Effector memory CD8-positive, alpha-beta T cell (primary cell): ENCODE results near the gene ARHGEF26.

Experiments used
- ATAC-seq: fragments of 150-1000 bp; cut with Tn5 transposase; replicated peaks from 2 replicates; pipeline ENCODE4 v1.10.0; 2021; ENCODE audit warnings: mild to moderate bottlenecking, moderate library complexity
- DNase-seq, 3 experiments: peaks; one replicate each; pipeline ENCODE4 v3.0.0; 2021
- H3K27ac Mint-ChIP-seq, 2 donors: one replicate each; pipeline ENCODE4 v1.8.0; 2022; ENCODE audit warnings: mild to moderate bottlenecking in 2 of 2, mixed read lengths in 2 of 2, moderate library complexity in 2 of 2
- H3K27me3 Mint-ChIP-seq, 2 donors: one replicate each; pipeline ENCODE4 v1.8.0; 2022; ENCODE audit warnings: mixed read lengths in 2 of 2
- H3K36me3 Mint-ChIP-seq: one replicate; pipeline ENCODE4 v1.8.0; 2022; ENCODE audit warnings: mild to moderate bottlenecking, moderate library complexity, mixed read lengths; ENCODE audit not compliant: insufficient read depth
- H3K4me1 Mint-ChIP-seq, 2 donors: one replicate each; pipeline ENCODE4 v1.8.0; 2022; ENCODE audit warnings: low read depth in 2 of 2, mixed read lengths in 2 of 2
- H3K4me3 Mint-ChIP-seq, 2 donors: one replicate each; pipeline ENCODE4 v1.8.0; 2022; ENCODE audit warnings: mild to moderate bottlenecking in 2 of 2, mixed read lengths in 2 of 2, moderate library complexity in 2 of 2
- H3K9me3 Mint-ChIP-seq, 2 donors: one replicate each; pipeline ENCODE4 v1.8.0; 2022; ENCODE audit warnings: mixed read lengths in 2 of 2

ARHGEF26 gene

DNA sequence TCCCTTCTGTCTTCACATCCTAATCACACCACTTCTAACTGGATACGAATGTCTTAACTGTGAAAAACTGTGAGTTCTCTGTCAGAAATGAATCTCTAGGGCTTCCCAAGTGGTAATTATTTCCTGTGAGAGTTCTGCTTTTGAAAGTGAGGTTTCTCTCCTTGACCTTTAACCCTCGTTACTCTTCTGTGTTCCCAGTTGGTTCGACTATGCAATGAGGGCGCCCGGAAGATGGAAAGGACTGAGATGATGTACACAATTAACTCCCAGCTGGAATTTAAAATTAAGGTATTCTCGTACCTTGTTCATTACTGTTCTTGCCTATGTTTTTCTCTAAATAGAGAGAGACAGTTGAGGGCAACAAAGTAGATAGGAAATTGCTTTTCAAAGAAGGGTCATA, 96.5 kb downstream of the ARHGEF26 start:
- ATAC-seq (no peak), DNase-seq (no peak)
- Mint-ChIP-seq H3K4me3 (no peak overlapping the region), H3K27me3 (peaks cover 9 to 15% of the 10 kb centered on the region in 2 donors), H3K9me3 (no peaks in the 10 kb centered on the region), H3K4me1 (no peaks in the 10 kb centered on the region), H3K27ac (no peak overlapping the region), H3K36me3 (no peaks in the 10 kb centered on the region)

- no peaks in the 10 kb centered on the region for H3K9me3 Mint-ChIP-seq
- H3K27me3 Mint-ChIP-seq = peaks cover 8 to 20% of the 10 kb centered on the region in 2 donors
- no peak overlapping the region for H3K27ac Mint-ChIP-seq
- H3K4me3 Mint-ChIP-seq = no peak overlapping the region
- no peaks in the 10 kb centered on the region for H3K4me1 Mint-ChIP-seq
- DNase-seq (no peak), ATAC-seq (no peak)
- no peaks in the 10 kb centered on the region for H3K36me3 Mint-ChIP-seq
Observed at GRCh38 chr3:154218728-154219127, 97.5 kb downstream of the ARHGEF26 start.

- Mint-ChIP-seq H3K27me3 (peaks cover 0 to 12% of the 10 kb centered on the region in 2 donors), H3K27ac (no peak overlapping the region), H3K4me1 (no peaks in the 10 kb centered on the region), H3K9me3 (no peaks in the 10 kb centered on the region), H3K36me3 (no peaks in the 10 kb centered on the region), H3K4me3 (no peak overlapping the region)
- ATAC-seq = no peak
- DNase-seq = no peak
Observed at GRCh38 chr3:154220462-154220861, 99.3 kb downstream of the ARHGEF26 start.

DNA sequence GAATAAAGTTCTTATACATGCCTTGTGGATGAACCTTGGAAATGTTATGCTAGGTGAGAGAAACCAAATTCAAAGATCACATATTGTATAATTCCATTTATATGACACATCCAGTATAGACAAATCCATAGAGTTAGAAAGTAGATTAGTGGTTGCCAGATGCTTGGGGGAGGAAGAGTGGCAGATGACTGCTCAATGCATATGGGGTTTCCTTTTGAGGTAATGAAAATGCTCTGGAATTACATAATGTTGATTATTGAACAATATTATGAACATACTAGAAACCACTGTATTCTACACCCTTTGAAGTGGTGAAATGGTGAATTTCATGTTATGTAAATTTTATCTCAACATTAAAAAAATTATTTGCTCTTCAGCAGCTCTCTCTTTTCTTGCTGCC, 102.3 kb downstream of the ARHGEF26 start:
- Mint-ChIP-seq H3K4me1 (no peaks in the 10 kb centered on the region), H3K36me3 (no peaks in the 10 kb centered on the region), H3K4me3 (no peak overlapping the region)

DNA sequence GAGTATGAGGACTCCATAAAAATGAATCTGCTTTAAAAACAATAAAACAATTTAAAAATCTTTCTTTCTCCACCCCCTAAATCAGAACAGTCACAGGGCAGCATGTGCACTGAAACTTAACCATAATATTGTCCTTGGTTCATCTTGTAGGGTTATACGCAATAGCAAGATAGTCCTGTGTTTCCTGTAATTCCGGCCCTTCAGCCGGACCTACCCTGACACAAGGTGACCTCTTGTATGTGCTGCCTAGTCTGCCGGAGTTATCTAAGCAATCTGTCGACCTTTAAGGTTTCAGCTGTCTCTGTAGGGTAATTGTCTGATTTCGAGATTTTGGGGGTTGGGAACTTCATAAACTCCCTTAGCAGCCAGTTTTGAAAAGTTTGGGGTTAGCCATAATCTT, 103.2 kb downstream of the ARHGEF26 start:
- Mint-ChIP-seq H3K4me1 (no peaks in the 10 kb centered on the region), H3K36me3 (no peaks in the 10 kb centered on the region), H3K9me3 (no peaks in the 10 kb centered on the region), H3K27me3 (peaks cover 0 to 12% of the 10 kb centered on the region in 2 donors), H3K4me3 (no peak overlapping the region), H3K27ac (no peak overlapping the region)
- ATAC-seq (no peak), DNase-seq (no peak)

More for the DNA sequence above, 102.3 kb downstream of the ARHGEF26 start:
- Mint-ChIP-seq H3K27me3 (peaks cover 0 to 12% of the 10 kb centered on the region in 2 donors), H3K9me3 (no peaks in the 10 kb centered on the region), H3K27ac (no peak overlapping the region)
- DNase-seq (no peak), ATAC-seq (no peak)

DNA sequence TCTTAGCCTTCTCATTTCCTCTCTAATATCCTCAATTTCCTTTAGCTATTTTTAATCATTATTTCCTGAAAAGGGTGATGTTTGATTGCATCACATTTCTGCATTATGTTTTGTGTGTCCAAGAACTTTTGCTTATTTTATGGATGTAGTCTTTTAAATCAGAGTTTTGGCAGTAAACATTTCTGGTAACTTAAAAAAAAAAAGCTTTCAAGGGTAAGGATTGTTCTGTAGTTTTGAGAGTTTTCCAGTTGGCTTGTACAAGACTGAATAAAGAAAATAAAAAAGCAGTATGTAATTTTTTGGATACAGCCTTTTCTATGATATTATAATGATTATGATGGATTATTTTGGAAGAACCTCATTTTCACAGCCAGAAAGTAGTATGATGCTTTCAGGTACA, 103.7 kb downstream of the ARHGEF26 start:
- Mint-ChIP-seq H3K4me3 (no peak overlapping the region), H3K27me3 (peaks cover 0 to 12% of the 10 kb centered on the region in 2 donors), H3K4me1 (no peaks in the 10 kb centered on the region), H3K27ac (no peak overlapping the region), H3K36me3 (no peaks in the 10 kb centered on the region), H3K9me3 (no peaks in the 10 kb centered on the region)
- no peak for DNase-seq
- ATAC-seq = no peak

GRCh38 chr3:154225536-154225935, 104.3 kb downstream of the ARHGEF26 start:
- H3K27ac Mint-ChIP-seq = no peak overlapping the region
- DNase-seq (no peak), ATAC-seq (no peak)
- no peaks in the 10 kb centered on the region for H3K36me3 Mint-ChIP-seq
- no peaks in the 10 kb centered on the region for H3K9me3 Mint-ChIP-seq
- no peaks in the 10 kb centered on the region for H3K4me1 Mint-ChIP-seq
- H3K27me3 Mint-ChIP-seq = peaks cover 0 to 6% of the 10 kb centered on the region in 2 donors
- H3K4me3 Mint-ChIP-seq = no peak overlapping the region

- no peaks in the 10 kb centered on the region for H3K4me1 Mint-ChIP-seq
- no peak overlapping the region for H3K27ac Mint-ChIP-seq
- H3K36me3 Mint-ChIP-seq = no peaks in the 10 kb centered on the region
- DNase-seq (no peak), ATAC-seq (no peak)
- no peak overlapping the region for H3K4me3 Mint-ChIP-seq
- no peaks in the 10 kb centered on the region for H3K9me3 Mint-ChIP-seq
- peaks cover 0 to 5% of the 10 kb centered on the region in 2 donors for H3K27me3 Mint-ChIP-seq
Observed at GRCh38 chr3:154227531-154227930, 106.3 kb downstream of the ARHGEF26 start.

GRCh38 chr3:154228561-154229216, 107.5 kb downstream of the ARHGEF26 start:
- H3K4me1 Mint-ChIP-seq = no peaks in the 10 kb centered on the region
- no peaks in the 10 kb centered on the region for H3K9me3 Mint-ChIP-seq
- no peak overlapping the region for H3K27ac Mint-ChIP-seq
- ATAC-seq (no peak), DNase-seq (no peak)
- peaks cover 6 to 9% of the 10 kb centered on the region in 2 donors for H3K27me3 Mint-ChIP-seq
- no peaks in the 10 kb centered on the region for H3K36me3 Mint-ChIP-seq
- no peak overlapping the region for H3K4me3 Mint-ChIP-seq

- ATAC-seq = no peak
Observed at GRCh38 chr3:154229217-154229590, 108.0 kb downstream of the ARHGEF26 start.

DNA sequence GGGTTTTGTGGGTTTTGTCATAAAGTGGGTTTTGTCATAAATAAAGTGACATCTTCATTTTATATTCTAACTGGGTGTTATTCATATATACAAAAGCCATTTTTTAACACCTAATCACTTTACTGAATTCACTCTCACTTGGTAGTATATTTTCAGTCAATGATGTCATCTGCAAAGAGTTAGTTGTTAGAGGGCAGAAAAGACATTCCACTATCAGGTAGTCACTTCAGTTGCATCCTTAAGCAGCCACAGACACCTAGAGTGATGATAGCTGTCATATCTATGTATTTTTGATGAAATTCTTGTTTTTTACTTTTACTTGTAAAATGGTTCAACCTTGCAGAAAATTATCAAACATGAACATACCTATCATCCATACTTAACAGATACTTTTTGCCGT, 114.1 kb downstream of the ARHGEF26 start:
- H3K27me3 Mint-ChIP-seq = peaks cover 37 to 39% of the 10 kb centered on the region in 2 donors
- no peaks in the 10 kb centered on the region for H3K4me1 Mint-ChIP-seq
- H3K27ac Mint-ChIP-seq = no peak overlapping the region
- H3K9me3 Mint-ChIP-seq = no peaks in the 10 kb centered on the region
- no peak overlapping the region for H3K4me3 Mint-ChIP-seq
- ATAC-seq (no peak), DNase-seq (no peak)
- H3K36me3 Mint-ChIP-seq = no peaks in the 10 kb centered on the region

More at GRCh38 chr3:154229217-154229590, 108.0 kb downstream of the ARHGEF26 start:
- Mint-ChIP-seq H3K27me3 (peaks cover 11 to 12% of the 10 kb centered on the region in 2 donors), H3K9me3 (no peaks in the 10 kb centered on the region), H3K36me3 (no peaks in the 10 kb centered on the region), H3K4me1 (no peaks in the 10 kb centered on the region), H3K4me3 (no peak overlapping the region), H3K27ac (no peak overlapping the region)
- no peak for DNase-seq

DNA sequence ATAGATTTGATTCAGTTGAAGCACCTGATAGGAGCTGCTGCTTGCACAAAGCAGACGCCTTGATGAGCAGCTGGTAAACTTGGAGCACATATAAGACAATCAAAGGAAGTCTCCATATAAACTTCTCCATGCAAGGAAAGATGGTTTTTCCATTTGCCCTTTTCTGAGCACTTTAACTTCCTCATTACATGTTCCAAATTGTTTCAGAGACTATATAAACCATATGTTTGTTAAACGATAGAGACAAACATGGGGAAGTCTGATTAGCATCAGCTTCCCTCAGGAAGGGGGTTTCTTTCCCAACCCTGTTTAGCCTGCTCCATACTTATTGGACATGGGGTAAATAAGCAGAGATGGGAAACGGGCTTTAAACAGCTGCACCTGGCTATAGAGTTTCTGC, 115.1 kb downstream of the ARHGEF26 start:
- Mint-ChIP-seq H3K4me3 (no peak overlapping the region), H3K27me3 (peaks cover 37 to 39% of the 10 kb centered on the region in 2 donors), H3K36me3 (no peaks in the 10 kb centered on the region), H3K9me3 (no peaks in the 10 kb centered on the region), H3K4me1 (no peaks in the 10 kb centered on the region), H3K27ac (no peak overlapping the region)
- DNase-seq (no peak), ATAC-seq (no peak)

DNA sequence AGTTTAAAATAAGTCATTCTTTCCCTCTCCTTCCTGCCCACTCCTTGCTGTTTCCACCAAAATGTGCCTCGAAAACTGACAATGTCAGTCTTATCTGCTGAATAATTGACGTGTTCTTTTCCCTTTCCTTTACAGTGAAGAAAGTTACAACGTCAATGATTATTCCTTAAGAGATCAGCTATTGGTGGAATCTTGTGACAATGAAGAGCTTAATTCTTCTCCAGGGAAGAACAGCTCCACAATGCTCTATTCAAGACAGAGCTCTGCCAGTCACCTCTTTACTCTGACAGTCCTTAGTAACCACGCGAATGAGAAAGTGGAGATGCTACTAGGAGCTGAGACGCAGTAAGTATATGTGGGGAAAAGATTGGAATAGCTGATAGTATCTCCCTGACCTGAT, 119.0 kb downstream of the ARHGEF26 start:
- Mint-ChIP-seq H3K4me3 (no peak overlapping the region), H3K36me3 (peaks cover 3% of the 10 kb centered on the region), H3K9me3 (no peaks in the 10 kb centered on the region), H3K4me1 (no peaks in the 10 kb centered on the region), H3K27me3 (peaks cover 18 to 22% of the 10 kb centered on the region in 2 donors), H3K27ac (no peak overlapping the region)
- ATAC-seq (no peak), DNase-seq (no peak)

GRCh38 chr3:154241496-154241895, 120.3 kb downstream of the ARHGEF26 start:
- no peak for ATAC-seq
- H3K4me3 Mint-ChIP-seq = no peak overlapping the region
- no peak for DNase-seq
- H3K9me3 Mint-ChIP-seq = no peaks in the 10 kb centered on the region
- no peak overlapping the region for H3K27ac Mint-ChIP-seq
- H3K4me1 Mint-ChIP-seq = no peaks in the 10 kb centered on the region
- peaks cover 18 to 20% of the 10 kb centered on the region in 2 donors for H3K27me3 Mint-ChIP-seq
- peaks cover 3% of the 10 kb centered on the region for H3K36me3 Mint-ChIP-seq
